ENCODE data around the gene PRDX6. TPM values are rescaled to one million over a fixed set of nuclear protein-coding genes. Genes with fewer than 3 reads are reported as not detected.
"Not testable (repeated sequence)": the region's sequence is repeated elsewhere in the genome, so short reads cannot be mapped to it uniquely, and the experiment has no call there.

Gene PRDX6
- total RNA-seq, 1 donor from 2014 or later: 194 TPM

- Mint-ChIP-seq H3K9me3 (peaks cover 48% of the 10 kb centered on the region), H3K4me1 (peaks cover 23% of the 10 kb centered on the region), H3K36me3 (peaks cover 30% of the 10 kb centered on the region), H3K27ac (no peak overlapping the region), H3K4me3 (no peak overlapping the region), H3K27me3 (ENCODE audit: low read depth) (no peaks in the 10 kb centered on the region)
- DNase-seq (ENCODE audit: low spot score in 2 of 2, unreplicated experiment in 2 of 2): no peak
- TF ChIP-seq, protein P1, sequence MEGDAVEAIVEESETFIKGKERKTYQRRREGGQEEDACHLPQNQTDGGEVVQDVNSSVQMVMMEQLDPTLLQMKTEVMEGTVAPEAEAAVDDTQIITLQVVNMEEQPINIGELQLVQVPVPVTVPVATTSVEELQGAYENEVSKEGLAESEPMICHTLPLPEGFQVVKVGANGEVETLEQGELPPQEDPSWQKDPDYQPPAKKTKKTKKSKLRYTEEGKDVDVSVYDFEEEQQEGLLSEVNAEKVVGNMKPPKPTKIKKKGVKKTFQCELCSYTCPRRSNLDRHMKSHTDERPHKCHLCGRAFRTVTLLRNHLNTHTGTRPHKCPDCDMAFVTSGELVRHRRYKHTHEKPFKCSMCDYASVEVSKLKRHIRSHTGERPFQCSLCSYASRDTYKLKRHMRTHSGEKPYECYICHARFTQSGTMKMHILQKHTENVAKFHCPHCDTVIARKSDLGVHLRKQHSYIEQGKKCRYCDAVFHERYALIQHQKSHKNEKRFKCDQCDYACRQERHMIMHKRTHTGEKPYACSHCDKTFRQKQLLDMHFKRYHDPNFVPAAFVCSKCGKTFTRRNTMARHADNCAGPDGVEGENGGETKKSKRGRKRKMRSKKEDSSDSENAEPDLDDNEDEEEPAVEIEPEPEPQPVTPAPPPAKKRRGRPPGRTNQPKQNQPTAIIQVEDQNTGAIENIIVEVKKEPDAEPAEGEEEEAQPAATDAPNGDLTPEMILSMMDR (IDR thresholded peaks at IDR 0.05; ENCODE audit: unreplicated experiment): no peak
Observed at GRCh38 chr1:173470608-173471007, 6.5 kb upstream of the PRDX6 start.

- peak overlapping the region; percentile 78 for H3K27ac Mint-ChIP-seq
- peaks cover 18% of the 10 kb centered on the region for H3K36me3 Mint-ChIP-seq
- TF ChIP-seq, protein P1 (IDR thresholded peaks at IDR 0.05; ENCODE audit: unreplicated experiment): no peak
- H3K9me3 Mint-ChIP-seq: peaks cover 24% of the 10 kb centered on the region
- no peak for DNase-seq (ENCODE audit: low spot score in 2 of 2, unreplicated experiment in 2 of 2)
- peak overlapping the region; percentile 34 for H3K4me3 Mint-ChIP-seq
- H3K4me1 Mint-ChIP-seq: peaks cover 33% of the 10 kb centered on the region
- H3K27me3 Mint-ChIP-seq (ENCODE audit: low read depth): no peaks in the 10 kb centered on the region
Observed at GRCh38 chr1:173473599-173474011, 3.5 kb upstream of the PRDX6 start.

DNA sequence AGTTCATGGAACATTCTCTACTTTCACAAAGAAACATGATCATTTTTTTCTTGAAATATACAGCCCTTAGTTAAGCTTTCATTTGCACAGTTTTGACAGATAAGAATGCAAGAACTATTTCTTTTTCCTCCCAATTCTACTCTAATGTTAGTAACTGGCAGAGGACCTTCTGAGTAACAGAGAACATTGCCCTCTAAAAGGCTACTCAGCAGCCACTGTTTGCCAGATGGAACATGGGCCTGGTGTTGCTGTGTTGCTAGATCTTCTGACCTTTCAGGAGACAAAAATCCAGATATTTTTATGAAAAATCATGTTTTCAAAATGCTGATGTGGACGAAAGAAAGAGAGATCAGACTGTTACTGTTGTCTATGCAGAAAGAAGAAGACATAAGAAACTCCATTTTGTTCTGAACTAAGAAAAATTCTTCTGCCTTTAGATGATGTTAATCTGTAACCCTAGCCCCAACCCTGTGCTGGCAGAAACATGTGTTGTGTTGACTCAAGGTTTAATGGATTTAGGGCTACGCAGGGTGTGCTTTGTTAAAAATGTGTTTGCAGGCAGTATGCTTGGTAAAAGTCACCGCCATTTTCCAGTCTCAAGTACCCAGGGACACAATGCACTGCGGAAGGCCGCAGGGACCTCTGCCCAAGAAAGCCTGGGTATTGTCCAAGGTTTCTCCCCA lies 2.9 kb upstream of the PRDX6 start:
- TF ChIP-seq, protein P1 (IDR thresholded peaks at IDR 0.05; ENCODE audit: unreplicated experiment): no peak
- Mint-ChIP-seq H3K36me3 (peaks cover 18% of the 10 kb centered on the region), H3K27ac (peak overlapping the region; percentile 78)

DNA sequence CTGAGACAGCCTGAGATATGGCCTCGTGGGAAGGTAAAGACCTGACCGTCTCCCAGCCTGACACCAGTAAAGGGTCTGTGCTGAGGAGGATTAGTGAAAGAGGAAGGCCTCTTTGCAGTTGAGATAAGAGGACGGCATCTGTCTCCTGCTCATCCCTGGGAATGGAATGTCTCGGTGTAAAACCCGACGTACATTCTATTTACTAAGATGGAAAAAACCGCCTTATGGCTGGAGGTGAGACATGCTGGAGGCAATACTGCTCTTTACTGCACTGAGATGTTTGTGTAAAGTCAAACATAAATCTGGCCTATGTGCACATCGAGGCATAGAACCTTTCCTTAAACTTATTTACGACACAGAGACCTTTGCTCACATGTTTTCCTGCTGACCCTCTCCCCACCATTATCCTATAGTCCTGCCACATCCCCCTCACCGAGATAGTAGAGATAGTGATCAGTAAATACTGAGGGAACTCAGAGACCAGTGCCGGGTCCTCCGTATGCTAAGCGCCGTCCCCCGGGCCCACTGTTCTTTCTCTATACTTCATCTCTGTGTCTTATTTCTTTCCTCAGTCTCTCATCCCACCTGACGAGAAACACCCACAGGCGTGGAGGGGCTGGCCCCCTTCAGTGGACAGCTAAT lies 2.2 kb upstream of the PRDX6 start:
- Mint-ChIP-seq H3K27ac (peak overlapping the region; percentile 78), H3K9me3 (peaks cover 15% of the 10 kb centered on the region), H3K4me1 (peaks cover 45% of the 10 kb centered on the region), H3K4me3 (peak overlapping the region; percentile 48), H3K36me3 (peaks cover 19% of the 10 kb centered on the region)
- H3K27me3 Mint-ChIP-seq (ENCODE audit: low read depth); DNase-seq (ENCODE audit: low spot score in 2 of 2, unreplicated experiment in 2 of 2): not testable (repeated sequence)

More for the DNA sequence above, 2.9 kb upstream of the PRDX6 start:
- H3K27me3 Mint-ChIP-seq (ENCODE audit: low read depth): no peaks in the 10 kb centered on the region
- DNase-seq (ENCODE audit: low spot score in 2 of 2, unreplicated experiment in 2 of 2): no peak
- peaks cover 38% of the 10 kb centered on the region for H3K4me1 Mint-ChIP-seq
- peak overlapping the region; percentile 48 for H3K4me3 Mint-ChIP-seq
- H3K9me3 Mint-ChIP-seq: peaks cover 18% of the 10 kb centered on the region

- Mint-ChIP-seq H3K36me3 (peaks cover 14% of the 10 kb centered on the region), H3K4me3 (peak overlapping the region; percentile 78), H3K4me1 (peaks cover 48% of the 10 kb centered on the region), H3K27ac (peak overlapping the region; percentile 19), H3K27me3 (ENCODE audit: low read depth) (no peaks in the 10 kb centered on the region), H3K9me3 (peaks cover 10% of the 10 kb centered on the region)
- TF ChIP-seq, protein P1 (IDR thresholded peaks at IDR 0.05; ENCODE audit: unreplicated experiment): no peak
- no peak for DNase-seq (ENCODE audit: low spot score in 2 of 2, unreplicated experiment in 2 of 2)
Observed at GRCh38 chr1:173475564-173476196, 1.5 kb upstream of the PRDX6 start.

DNA sequence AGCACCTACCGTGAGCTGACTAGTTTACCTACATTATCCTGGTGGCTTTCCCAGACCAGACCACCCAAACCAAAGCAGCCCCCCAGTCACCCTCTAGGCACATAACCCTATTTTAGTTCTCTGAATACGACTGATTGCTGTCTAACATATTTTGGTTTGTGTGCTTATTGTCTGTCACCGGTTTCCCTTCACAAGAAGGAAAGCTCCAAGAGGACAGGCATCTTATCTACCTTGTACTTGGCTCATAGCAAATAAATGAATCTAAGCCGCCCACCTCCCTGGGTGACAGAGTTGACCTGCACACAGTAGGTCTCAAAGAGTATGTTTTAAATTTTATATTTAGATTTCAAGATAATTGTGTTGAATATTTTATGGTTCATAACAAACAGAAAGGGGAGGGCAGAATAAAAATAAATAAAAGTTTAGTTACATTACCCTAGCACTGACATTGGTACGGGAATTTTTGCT lies 904 bp upstream of the PRDX6 start:
- DNase-seq (ENCODE audit: low spot score in 2 of 2, unreplicated experiment in 2 of 2): no peak
- Mint-ChIP-seq H3K27me3 (ENCODE audit: low read depth) (no peaks in the 10 kb centered on the region), H3K27ac (peak overlapping the region; percentile 19), H3K36me3 (peaks cover 16% of the 10 kb centered on the region), H3K4me3 (peak overlapping the region; percentile 78), H3K4me1 (peaks cover 48% of the 10 kb centered on the region), H3K9me3 (peaks cover 10% of the 10 kb centered on the region)
- TF ChIP-seq, protein P1 (IDR thresholded peaks at IDR 0.05; ENCODE audit: unreplicated experiment): no peak
